NCI-H82 (cell line): ENCODE results near the gene SNORC.

Experiments
- DNase-seq: peaks from one replicate; lab custom pipeline; 2025; lab: John Stamatoyannopoulos, UW

SNORC gene

GRCh38 chr2:232926431-232926939, 56.4 kb downstream of the SNORC start:
- peak; percentile 12 for DNase-seq

GRCh38 chr2:232927032-232927792, 57.1 kb downstream of the SNORC start:
- DNase-seq = no peak

- no peak for DNase-seq
Observed at GRCh38 chr2:232927793-232928550, 57.9 kb downstream of the SNORC start.
